HG03066 (cell line): ENCODE data around the gene SIK2.
A peak's percentile ranks its signal among the peaks of the same experiment; 100 is the strongest.

Source experiments
- ATAC-seq: cut with Tn5 transposase; IDR thresholded peaks from one replicate; pipeline ENCODE4 v1.9.1; 2021; ENCODE audit warnings: low read depth; ENCODE audit not compliant: unreplicated experiment

SIK2 gene

GRCh38 chr11:111777094-111778046, 175.1 kb downstream of the SIK2 start:
- ATAC-seq = peak; percentile 55

GRCh38 chr11:111778047-111778558, 175.9 kb downstream of the SIK2 start:
- no peak for ATAC-seq

- ATAC-seq = no peak
These were observed 176.9 kb downstream of the SIK2 start for GRCh38 chr11:111779118-111779517.
